Lung (tissue), 12 donors: ENCODE data around the gene BNIP3. TPM values are rescaled to one million over a fixed set of nuclear protein-coding genes. Genes with fewer than 3 reads are reported as not detected.

ENCODE experiments used
- ATAC-seq: fragments of 200-7000 bp; cut with Tn5 transposase; one replicate; pipeline ENCODE4 v1.9.1; 2020; ENCODE audit warnings: moderate number of reproducible peaks; ENCODE audit not compliant: insufficient read depth, low FRiP score
- DNase-seq, 3 donors: peaks; one replicate each; pipeline ENCODE4 v3.0.0-alpha.2; 2013 to 2017
- H3K27ac ChIP-seq, 2 donors: one replicate each; pipeline ENCODE4 v1.5.1; 2013; ENCODE audit warnings: mild to moderate bottlenecking in 2 of 2, moderate library complexity in 2 of 2, control low read depth in 1 of 2, inconsistent platforms in 1 of 2, low read depth in 1 of 2, low read length in 1 of 2
- H3K27me3 ChIP-seq, 3 donors: one replicate each; pipeline ENCODE4 v1.5.1; 2013; ENCODE audit warnings: low read length in 2 of 3; ENCODE audit not compliant: control insufficient read depth in 3 of 3, insufficient read depth in 3 of 3
- H3K36me3 ChIP-seq, 4 donors: one replicate each; pipeline ENCODE4 v1.5.1; 2013; ENCODE audit warnings: low read length in 4 of 4, mild to moderate bottlenecking in 1 of 4, moderate library complexity in 1 of 4; ENCODE audit not compliant: control insufficient read depth in 4 of 4, insufficient read depth in 4 of 4
- H3K4me1 ChIP-seq, 5 donors: one replicate each; pipeline ENCODE4 v1.5.1; 2013; ENCODE audit warnings: low read length in 5 of 5, mild to moderate bottlenecking in 2 of 5, moderate library complexity in 1 of 5; ENCODE audit not compliant: control insufficient read depth in 5 of 5, insufficient read depth in 5 of 5
- H3K4me3 ChIP-seq: one replicate; pipeline ENCODE4 v1.5.1; 2013; ENCODE audit warnings: mild to moderate bottlenecking, control low read depth, moderate library complexity
- H3K9ac ChIP-seq, 2 donors: one replicate each; pipeline ENCODE4 v1.5.1; 2013; ENCODE audit warnings: low read length in 2 of 2, control low read depth in 1 of 2; ENCODE audit not compliant: insufficient read depth in 1 of 2
- H3K9me3 ChIP-seq, 4 donors: one replicate each; pipeline ENCODE4 v1.5.1; 2013; ENCODE audit warnings: low read length in 3 of 4, mild to moderate bottlenecking in 1 of 4, moderate library complexity in 1 of 4; ENCODE audit not compliant: control insufficient read depth in 4 of 4, insufficient read depth in 3 of 4
- CTCF ChIP-seq: IDR thresholded peaks from 2 replicates; pipeline ENCODE4 v1.5.1; 2012; ENCODE audit warnings: mild to moderate bottlenecking; ENCODE audit errors: control extremely low read depth, extremely low read depth
- WGBS, 2 donors: extraction: QIAGEN DNeasy Blood & Tissue Kit; methylation state at CpG; one replicate each; pipeline ENCODE4 v1.1.7; 2013; 5-methylcytosine and 5-hydroxymethylcytosine counted together
- polyA plus RNA-seq, 2 donors: library from polyadenylated mRNA; stranded (reverse); fragments of 200-250 nt; gene quantifications; one replicate each; pipeline ENCODE4 v1.2.1, GENCODE V29; 2013
- total RNA-seq, 2 donors: library from RNA; depleted of rRNA in 1 of 2; stranded (reverse); fragments of >200 nt in 1 of 2; gene quantifications; one replicate each; pipeline ENCODE4 v1.2.1, GENCODE V29; 2014 to 2021
- donor health status: control.
- donor health status: control.
- donor health status: Bipolar disorder and iron deficiency.
- donor health status: healthy.
- donor health status: DM: yes; HTN: yes; CAD: no.

BNIP3 gene
- total and polyA plus RNA-seq, 4 donors = 20.4 to 38.4 (median 30.8) TPM

- H3K36me3 ChIP-seq = peaks cover 6 to 25% (median 14%) of the 10 kb centered on the region in 4 donors
- H3K4me3 ChIP-seq = no peak overlapping the region
- H3K9ac ChIP-seq = no peak overlapping the region
- no peak for TF ChIP-seq CTCF
- H3K27ac ChIP-seq = no peak overlapping the region
- H3K9me3 ChIP-seq = no peaks in the 10 kb centered on the region
- no peak for DNase-seq
- no peak for ATAC-seq
- no peaks in the 10 kb centered on the region for H3K27me3 ChIP-seq
- 94 to 96% methylated on average over 24 to 26 of the region's 26 CpGs for WGBS, 2 donors
- H3K4me1 ChIP-seq = no peaks in the 10 kb centered on the region
Observed at GRCh38 chr10:131961047-131961776, 20.5 kb downstream of the BNIP3 start.

GRCh38 chr10:131960631-131961046 is 21.1 kb downstream of the BNIP3 start:
- no peak overlapping the region for H3K27ac ChIP-seq
- H3K9me3 ChIP-seq = no peaks in the 10 kb centered on the region
- H3K4me3 ChIP-seq = no peak overlapping the region
- H3K9ac ChIP-seq = no peak overlapping the region
- 93% methylated on average over 18 of the region's 18 CpGs for WGBS, 2 donors
- TF ChIP-seq CTCF = no peak
- H3K27me3 ChIP-seq = no peaks in the 10 kb centered on the region
- DNase-seq = no peak
- ATAC-seq = no peak
- H3K36me3 ChIP-seq = peaks cover 11 to 29% (median 19%) of the 10 kb centered on the region in 4 donors
- no peaks in the 10 kb centered on the region for H3K4me1 ChIP-seq

GRCh38 chr10:131959841-131960240 is 21.9 kb downstream of the BNIP3 start:
- Histone ChIP-seq H3K9ac (no peak overlapping the region), H3K4me3 (no peak overlapping the region), H3K9me3 (no peaks in the 10 kb centered on the region), H3K36me3 (peaks cover 15 to 33% (median 22%) of the 10 kb centered on the region in 4 donors), H3K4me1 (no peaks in the 10 kb centered on the region), H3K27me3 (no peaks in the 10 kb centered on the region), H3K27ac (no peak overlapping the region)
- DNase-seq (no peak), ATAC-seq (no peak)
- no peak for TF ChIP-seq CTCF
- WGBS, 2 donors = 87 to 88% methylated on average over 19 of the region's 19 CpGs
